HG03280 (cell line): ENCODE data around the gene ADAMTS16.
"Not testable (repeated sequence)": the region's sequence is repeated elsewhere in the genome, so short reads cannot be mapped to it uniquely, and the experiment has no call there.

Source experiments
- ATAC-seq: cut with Tn5 transposase; IDR thresholded peaks from one replicate; pipeline ENCODE4 v1.9.1; 2021; ENCODE audit warnings: mild to moderate bottlenecking, moderate library complexity; ENCODE audit not compliant: unreplicated experiment

The ADAMTS16 gene, protein sequence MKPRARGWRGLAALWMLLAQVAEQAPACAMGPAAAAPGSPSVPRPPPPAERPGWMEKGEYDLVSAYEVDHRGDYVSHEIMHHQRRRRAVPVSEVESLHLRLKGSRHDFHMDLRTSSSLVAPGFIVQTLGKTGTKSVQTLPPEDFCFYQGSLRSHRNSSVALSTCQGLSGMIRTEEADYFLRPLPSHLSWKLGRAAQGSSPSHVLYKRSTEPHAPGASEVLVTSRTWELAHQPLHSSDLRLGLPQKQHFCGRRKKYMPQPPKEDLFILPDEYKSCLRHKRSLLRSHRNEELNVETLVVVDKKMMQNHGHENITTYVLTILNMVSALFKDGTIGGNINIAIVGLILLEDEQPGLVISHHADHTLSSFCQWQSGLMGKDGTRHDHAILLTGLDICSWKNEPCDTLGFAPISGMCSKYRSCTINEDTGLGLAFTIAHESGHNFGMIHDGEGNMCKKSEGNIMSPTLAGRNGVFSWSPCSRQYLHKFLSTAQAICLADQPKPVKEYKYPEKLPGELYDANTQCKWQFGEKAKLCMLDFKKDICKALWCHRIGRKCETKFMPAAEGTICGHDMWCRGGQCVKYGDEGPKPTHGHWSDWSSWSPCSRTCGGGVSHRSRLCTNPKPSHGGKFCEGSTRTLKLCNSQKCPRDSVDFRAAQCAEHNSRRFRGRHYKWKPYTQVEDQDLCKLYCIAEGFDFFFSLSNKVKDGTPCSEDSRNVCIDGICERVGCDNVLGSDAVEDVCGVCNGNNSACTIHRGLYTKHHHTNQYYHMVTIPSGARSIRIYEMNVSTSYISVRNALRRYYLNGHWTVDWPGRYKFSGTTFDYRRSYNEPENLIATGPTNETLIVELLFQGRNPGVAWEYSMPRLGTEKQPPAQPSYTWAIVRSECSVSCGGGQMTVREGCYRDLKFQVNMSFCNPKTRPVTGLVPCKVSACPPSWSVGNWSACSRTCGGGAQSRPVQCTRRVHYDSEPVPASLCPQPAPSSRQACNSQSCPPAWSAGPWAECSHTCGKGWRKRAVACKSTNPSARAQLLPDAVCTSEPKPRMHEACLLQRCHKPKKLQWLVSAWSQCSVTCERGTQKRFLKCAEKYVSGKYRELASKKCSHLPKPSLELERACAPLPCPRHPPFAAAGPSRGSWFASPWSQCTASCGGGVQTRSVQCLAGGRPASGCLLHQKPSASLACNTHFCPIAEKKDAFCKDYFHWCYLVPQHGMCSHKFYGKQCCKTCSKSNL

DNA sequence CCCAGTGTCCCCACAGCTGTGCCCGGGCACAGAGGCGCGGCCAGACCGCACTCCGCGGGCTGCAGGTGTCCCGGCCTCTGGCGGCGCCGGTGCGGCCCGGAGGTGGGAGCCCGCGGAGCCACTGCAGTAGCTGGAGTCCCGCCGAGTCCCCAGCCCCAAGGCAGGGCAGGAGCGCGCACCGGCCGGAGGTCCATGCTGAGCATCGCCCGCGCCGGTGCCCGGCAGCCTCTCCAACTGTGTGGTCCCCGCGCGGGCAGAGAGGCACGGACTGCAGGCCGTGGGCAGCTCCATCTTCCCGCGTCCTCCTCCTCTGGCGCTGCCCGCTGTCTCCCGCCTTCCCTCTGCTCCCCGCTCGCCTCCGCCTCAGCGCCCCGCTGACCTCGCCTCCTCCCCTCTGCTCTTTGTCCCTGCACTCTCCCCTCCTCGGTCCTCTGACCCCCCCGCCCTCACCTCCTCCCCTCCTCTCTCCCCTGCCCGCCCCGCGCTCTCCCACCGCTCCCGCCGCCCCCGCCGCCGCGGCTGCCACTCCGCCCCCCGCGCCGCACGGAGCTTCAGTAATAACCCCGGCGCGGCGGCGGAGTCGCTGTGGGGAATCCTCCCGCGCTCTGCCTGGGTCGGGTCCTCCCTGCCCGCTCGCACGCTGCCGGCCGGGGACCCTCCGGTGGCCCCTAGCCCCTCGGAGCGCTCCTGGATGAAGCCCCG is at the start of gene ADAMTS16:
ADAMTS16 (plus strand) TSS at position 554 of the 702 bp plus-strand sequence; CDS start at position 692, 138 bp downstream.
- ATAC-seq = no peak

DNA sequence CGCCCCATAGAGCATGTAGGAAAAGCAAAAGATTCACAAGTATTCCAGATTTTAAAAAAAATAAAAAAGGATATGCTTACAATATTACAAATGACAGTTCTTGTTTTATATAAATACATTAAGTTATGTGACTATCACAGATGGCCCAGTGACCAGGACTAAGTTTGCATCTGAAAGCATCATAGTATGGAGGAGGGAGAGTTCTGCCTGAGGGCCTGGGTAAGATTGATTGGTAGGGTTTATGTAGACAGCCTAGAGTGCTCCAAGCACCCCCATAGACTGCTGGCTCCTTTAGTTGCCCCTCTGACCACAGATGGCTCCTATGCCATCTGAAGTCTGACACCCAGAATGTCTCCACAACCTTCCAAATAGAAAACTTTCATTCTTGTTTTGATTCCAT is 48.0 kb upstream of the ADAMTS16 start:
- ATAC-seq = no peak

DNA sequence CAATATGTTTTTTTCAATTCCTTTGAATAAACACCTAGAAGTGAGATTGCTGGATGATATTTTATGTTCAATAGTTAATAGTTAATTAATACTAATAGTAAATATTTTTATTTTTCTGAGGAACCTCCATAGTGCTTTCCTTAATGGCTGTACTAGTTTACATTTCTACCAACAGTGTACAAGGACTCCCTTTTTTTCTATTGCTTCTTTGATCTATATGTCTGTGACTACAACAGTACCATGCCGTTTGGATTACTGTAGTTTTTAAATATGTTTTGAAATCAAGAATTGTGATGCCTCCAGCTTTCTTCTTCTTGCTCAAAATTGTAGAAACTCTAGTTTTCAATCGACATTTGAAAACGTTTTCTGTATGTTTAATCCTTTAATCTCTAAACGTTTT is 39.5 kb upstream of the ADAMTS16 start:
- ATAC-seq = no peak

DNA sequence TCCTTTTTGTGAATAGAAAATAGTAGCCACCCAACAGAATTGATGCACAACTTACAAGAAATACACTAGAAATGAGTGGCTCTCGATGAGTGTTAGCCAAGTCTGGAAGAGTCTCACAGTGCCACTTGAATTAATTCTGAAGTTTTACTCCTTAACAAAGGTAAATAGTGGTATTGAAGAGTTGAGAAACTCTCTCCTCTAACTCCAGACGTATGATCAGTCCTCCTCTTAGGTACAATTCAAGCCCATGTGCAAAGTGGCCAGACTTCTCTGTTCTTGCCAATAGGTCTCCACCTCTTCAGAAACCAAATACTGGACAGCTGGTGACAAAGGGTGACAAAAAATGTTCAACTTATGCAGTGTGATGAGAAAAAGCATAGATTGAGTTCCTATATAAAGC is 38.5 kb upstream of the ADAMTS16 start:
- no peak for ATAC-seq

DNA sequence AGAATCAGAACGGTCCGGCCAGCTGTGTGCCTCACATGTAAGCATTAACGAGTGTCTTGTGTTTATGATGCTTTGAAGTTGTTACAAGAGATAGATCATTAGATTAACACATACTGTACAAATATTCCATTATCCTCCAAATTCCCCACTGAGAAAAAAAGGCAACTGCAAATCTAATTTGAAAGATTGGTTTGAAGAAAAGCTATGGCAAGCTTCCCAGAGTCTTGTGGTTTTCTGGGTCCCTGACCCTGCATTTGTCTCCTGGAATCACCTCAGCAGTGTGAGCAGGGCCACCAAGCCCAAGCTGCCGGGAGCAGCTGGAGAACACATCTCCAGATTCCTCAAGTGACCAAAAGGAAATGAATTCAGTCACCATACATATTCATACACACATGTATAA is 36.9 kb upstream of the ADAMTS16 start:
- no peak for ATAC-seq

DNA sequence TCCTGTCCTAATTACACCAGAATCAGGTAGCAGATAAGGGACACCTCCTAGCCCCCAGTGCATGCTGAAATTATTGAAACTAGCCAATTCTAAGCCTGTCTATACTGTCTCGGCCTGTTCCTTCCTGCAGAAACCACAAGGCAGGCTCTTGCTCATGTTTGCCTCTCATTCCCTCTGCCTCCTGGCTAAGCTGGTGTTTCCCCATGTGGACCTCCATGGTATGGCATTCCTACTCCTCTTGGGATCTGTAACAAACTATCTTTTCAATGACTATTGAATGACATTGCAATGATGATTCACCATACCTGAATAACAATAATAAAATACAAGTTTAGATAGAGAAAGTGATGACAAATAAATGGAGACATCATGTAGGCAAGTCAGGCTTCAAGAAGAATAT is 35.6 kb upstream of the ADAMTS16 start:
- ATAC-seq = no peak

DNA sequence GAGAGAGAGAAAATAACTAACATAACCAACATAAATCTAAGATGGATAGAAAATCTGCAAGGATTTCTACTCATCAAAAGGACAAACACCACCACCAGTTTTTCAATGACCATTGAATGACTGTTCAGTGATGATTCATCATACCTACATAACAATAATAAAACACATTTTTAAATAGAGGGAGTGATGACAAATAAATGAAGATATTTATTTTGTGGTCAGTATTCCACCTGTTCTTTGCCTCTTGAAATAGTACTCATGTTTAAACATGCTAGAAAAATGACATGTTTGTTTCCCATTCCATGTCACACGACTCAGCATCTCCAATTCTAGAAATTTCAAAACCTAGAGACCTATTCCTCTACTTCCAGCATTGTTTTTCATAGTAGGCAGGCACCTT is 34.6 kb upstream of the ADAMTS16 start:
- no peak for ATAC-seq

DNA sequence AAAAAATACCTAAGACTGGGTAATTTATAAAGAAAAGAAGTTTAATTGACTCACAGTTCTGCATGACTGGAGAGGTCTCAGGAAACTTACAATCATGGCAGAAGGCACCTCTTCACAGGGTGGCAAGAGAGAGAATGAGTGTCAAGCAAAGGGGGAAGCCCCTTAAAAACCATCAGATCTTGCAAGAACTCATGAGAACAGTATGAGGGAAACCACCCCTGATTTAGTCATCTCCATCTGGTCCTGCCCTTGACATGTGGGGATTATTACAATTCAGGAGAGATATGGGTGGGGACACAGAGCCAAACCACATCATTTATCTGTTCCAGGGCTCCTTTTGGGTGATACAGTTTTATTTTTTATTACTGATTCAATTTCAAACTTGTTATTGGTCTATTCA is 23.2 kb upstream of the ADAMTS16 start:
- ATAC-seq = no peak

DNA sequence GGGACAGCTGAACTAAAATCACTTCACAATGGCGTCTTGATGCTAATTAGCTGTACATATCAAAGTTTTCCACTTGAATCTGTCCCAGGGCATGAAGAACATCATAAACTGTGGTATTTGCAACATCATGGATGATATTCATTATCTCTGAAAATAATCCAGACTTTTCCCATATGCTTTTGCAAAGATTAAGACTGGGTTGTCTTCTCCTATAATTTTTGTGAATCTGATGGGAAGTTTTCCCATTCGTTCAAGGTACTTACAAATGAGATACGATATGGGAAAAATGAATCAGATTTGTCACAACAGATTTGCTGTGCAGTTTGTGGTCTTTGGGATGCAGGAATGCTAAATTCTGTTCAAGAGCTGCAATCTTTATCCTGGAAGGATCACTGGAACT is 17.4 kb upstream of the ADAMTS16 start:
- no peak for ATAC-seq

DNA sequence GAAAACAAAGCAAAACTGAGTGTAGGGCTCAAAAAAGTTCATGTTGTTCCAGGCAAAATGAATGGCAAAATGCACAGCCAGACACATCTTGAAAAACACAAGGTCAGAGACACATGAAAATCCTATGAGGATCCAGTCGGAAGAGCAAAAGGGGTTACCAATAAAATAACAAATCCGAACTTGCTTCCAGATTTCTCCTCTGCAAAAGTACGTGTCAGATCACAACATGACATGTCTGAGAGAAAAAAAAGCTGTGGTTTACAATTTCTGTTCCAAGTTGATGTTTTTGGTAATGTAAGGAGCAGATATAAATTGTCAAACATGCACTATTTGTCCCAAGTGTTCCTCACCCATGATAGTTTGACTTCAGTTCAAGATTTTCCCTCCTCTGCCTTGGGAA is 15.9 kb upstream of the ADAMTS16 start:
- ATAC-seq = no peak

DNA sequence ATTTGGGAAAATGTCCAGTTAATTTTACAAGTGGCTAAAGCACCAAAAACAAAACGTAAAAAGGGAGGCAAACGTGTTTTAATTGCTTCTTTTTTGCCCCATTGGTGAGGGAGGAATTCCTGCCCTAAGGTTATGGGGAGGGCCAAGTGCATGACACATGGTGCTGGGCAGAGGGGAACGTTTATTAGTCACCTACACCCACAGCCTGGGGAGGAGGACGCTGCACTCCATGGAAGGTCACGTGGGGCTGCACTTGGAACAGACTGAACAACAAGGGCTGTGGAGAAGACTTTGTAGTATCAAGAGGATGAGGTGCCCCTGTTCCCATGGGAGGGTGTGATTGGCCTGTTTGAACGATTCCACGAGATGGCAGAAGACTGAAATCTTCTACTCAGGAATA is 13.7 kb upstream of the ADAMTS16 start:
- ATAC-seq = no peak

DNA sequence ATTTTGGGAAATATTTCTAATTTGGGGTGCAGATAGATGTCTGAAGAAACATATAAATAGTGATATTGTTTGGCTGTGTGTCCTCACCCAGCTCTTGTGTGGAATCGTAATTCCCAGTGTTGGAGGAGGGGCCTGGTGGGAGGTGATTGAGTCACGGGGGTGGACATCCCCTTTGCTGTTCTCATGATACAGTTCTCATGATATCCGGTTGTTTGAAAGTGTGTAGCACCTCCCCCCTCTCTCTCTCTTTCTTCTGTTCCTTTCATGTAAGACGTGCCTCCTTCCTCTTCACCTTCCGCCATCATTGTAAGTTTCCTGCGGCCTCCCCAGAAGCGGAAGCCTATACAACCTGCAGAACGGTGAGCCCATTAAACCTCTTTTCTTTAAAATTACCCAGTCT is 11.4 kb upstream of the ADAMTS16 start:
- no peak for ATAC-seq

DNA sequence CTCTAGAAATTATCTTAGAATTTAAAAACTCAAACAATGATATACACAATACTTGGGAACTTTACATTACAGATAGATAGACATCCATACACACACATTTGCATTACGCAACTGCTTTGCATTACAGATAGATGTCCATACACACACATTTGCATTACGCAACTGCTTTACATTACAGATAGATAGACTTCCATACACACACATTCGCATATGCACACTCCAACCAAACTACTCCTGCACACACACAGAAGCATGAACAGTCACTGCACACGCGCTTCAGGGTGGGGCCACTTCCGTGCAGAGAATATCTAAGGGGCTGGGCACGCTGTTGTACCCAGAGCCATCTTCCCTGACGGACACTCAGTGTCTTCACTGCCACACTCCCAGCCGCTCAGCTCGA is 7.9 kb upstream of the ADAMTS16 start:
- no peak for ATAC-seq

DNA sequence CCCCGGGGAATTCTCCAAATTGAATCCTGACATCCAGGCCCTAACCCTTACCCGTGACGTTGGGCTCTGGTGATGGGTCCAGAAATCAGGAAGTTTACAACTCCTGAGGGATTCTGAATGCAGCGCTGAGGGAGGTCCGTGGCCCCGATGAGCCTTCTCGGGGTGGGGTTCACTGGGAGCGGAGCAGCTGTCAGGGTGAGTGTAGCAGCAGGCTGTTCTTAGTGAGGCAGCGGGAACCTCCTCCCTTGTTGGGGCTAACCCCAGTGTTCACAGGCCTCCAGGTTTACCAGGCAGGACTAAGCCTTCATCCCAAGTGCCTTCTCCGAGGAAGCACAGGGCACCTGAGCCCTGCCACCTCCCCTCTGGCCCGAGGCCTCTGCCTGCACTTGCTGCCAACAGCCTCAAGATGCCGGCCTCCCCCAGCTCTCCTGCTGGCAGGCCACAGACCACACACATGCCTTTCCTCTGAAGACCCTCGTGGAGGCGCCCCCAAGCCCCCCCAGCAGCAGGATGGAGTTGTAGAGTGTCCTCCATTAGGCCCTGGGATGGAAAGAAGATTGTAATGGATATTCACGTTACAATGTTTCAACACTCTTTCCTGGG is 7.3 kb upstream of the ADAMTS16 start:
- ATAC-seq = no peak

DNA sequence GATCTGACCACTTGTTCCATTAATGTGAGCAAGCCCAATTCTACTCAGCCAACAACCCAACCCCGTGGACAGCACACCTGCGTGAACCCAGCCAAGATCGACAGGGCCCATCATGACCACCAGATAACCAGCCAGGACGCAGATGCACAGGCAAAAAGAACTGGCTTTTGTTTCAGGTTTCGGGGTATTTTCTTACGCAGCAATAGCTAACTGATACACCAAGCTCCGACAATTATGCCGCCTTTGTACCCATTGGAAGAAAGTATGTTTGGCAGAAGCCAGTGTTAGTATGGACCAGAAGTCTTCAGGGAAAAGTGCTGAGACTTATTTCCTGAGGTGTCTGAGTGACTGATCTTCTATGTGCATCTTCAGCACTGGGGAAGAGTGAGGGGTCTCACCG is 6.0 kb upstream of the ADAMTS16 start:
- ATAC-seq = no peak

DNA sequence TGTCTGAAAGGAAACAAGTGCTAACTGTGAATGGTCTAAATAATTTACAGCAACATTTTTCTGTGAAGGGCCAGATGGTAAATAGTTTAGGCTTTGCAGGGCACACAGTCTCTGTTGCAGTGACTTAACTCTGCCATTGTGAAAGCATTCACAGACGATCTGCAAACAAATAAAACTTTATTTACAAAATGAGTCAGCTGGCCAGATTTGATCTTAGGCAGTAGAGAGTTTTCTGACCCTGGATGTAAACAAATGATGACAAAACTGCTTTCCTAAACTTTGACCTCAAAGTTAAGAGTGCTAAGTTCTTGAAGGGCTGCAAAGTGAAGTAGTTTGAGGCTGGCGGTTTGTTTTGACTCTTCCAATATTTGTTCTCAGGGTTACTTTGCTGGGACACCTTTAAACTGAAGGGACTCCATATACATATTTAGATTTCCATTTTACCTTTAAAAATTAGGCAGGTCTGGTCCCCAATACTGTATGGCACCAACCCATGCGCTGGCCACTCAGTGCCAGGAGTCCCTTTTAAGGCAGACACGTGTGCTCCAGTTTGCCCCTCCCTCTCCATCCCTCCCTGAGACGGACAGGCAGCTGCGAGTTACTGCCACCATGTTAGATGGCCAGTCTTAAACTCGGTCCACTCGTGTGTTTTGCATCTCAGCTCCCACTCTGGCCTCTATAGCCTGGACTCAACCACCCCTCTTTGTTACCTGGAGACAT is 4.0 kb upstream of the ADAMTS16 start:
- no peak for ATAC-seq

DNA sequence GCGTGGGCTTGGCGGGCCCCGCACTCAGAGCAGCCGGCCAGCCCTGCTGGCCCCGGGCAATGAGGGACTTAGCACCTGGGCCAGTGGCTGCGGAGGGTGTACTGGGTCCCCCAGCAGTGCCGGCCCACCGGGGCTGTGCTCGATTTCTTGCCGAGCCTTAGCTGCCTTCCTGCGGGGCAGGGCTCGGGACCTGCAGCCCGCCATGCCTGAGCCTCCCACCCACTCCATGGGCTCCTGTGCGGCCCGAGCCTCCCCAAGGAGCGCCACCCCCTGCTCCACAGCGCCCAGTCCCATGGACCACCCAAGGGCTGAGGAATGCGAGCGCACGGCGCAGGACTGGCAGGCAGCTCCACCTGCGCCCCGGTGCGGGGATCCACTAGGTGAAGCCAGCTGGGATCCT is 2.3 kb upstream of the ADAMTS16 start:
- ATAC-seq = not testable (repeated sequence)

DNA sequence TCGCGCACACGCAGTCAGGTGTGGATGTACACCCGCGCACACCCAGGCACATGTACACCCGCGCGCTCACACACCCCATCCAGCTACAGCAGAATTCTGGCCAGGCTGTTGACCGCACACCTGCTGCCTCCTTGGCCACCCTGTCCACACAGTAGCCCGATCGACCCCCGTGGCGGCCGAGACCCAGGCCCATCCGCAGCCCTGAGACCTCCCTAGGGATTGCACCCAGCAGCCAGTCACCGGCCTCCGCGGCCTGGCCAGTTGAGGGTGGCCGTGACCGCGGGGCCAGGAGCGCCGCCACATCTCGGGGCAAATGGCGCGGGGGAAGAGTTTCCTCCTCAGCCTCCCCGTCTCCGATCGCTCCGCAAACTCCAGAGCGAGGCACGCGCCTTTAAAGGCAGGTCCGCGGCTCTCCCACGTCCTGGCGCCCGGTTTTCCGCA is 774 bp upstream of the ADAMTS16 start:
- ATAC-seq = no peak

DNA sequence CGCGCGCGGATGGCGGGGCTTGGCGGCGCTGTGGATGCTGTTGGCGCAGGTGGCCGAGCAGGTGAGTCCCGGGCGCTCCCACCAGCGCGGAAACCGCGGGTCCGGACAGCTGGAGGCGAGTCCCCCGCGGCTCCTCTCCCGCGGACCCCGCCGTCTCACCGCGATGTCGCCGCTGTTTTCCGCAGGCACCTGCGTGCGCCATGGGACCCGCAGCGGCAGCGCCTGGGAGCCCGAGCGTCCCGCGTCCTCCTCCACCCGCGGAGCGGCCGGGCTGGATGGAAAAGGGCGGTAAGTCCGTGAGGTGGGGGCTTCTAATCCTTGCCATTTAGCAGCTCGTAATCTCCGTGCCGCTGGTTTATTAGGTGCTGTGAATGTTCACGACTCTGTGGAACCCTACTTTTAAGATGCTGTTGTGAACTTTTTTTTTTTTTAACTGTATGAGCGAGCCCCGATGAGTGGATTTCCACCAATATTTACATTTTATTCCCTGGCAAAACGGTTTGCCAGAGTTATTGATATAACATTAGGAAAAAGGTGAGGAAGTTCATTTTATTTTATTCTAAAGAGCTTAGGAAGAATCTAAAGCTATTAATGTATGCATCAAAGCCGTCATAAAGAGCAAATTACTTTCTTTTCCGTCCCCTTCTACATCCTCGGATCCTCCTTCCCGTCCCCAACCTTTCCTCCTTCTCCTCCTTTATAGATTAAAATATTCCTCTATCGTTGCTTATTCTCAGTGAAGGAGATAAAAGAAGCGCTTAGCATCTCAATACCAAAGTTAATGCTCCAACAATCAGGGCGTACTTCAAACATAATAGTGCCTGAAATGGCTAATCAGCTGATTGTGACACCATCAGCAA is 579 bp downstream of the ADAMTS16 start:
- no peak for ATAC-seq
